ENCODE results near the gene F2R.

DNA sequence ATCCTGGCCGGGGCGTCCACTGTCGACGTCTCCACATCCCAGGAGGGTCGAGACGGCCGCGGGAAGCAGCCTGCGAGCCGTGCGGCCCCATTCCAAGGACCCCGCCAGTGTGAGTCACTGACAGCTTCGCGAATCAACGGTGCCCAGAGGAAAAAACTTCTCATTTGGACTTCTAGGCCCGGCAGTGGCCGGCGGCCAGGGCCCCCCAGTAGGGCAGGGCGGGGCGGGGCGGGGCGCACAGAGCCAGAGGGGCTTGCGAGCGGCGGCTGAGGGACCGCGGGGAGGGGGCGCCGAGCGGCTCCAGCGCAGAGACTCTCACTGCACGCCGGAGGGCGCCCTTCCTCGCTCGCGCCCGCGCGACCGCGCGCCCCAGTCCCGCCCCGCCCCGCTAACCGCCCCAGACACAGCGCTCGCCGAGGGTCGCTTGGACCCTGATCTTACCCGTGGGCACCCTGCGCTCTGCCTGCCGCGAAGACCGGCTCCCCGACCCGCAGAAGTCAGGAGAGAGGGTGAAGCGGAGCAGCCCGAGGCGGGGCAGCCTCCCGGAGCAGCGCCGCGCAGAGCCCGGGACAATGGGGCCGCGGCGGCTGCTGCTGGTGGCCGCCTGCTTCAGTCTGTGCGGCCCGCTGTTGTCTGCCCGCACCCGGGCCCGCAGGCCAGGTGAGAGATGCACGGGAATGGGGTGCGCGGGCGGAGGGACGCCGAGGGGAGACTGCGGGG lies at the start of gene F2R:
- TF ChIP-seq, protein P1, sequence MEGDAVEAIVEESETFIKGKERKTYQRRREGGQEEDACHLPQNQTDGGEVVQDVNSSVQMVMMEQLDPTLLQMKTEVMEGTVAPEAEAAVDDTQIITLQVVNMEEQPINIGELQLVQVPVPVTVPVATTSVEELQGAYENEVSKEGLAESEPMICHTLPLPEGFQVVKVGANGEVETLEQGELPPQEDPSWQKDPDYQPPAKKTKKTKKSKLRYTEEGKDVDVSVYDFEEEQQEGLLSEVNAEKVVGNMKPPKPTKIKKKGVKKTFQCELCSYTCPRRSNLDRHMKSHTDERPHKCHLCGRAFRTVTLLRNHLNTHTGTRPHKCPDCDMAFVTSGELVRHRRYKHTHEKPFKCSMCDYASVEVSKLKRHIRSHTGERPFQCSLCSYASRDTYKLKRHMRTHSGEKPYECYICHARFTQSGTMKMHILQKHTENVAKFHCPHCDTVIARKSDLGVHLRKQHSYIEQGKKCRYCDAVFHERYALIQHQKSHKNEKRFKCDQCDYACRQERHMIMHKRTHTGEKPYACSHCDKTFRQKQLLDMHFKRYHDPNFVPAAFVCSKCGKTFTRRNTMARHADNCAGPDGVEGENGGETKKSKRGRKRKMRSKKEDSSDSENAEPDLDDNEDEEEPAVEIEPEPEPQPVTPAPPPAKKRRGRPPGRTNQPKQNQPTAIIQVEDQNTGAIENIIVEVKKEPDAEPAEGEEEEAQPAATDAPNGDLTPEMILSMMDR (IDR thresholded peaks at IDR 0.05; ENCODE audit: low read depth, low read length): no peak
- TF ChIP-seq, protein P2, sequence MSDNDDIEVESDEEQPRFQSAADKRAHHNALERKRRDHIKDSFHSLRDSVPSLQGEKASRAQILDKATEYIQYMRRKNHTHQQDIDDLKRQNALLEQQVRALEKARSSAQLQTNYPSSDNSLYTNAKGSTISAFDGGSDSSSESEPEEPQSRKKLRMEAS (IDR thresholded peaks at IDR 0.05; ENCODE audit: low read depth, low read length): no peak

Measured in NB4 (cell line).